Keratinocyte (primary cell): Measurements from ENCODE around the gene LTBP2. TPM values are rescaled to one million over a fixed set of nuclear protein-coding genes. Genes with fewer than 3 reads are reported as not detected.

Source experiments
- DNase-seq: peaks from one replicate; pipeline ENCODE4 v3.0.0-alpha.2; 2011; ENCODE audit warnings: low read depth, missing footprints, low spot score
- FAIRE-seq: peaks from 2 replicates; lab custom pipeline; 2011; peaks lifted over from hg19 to GRCh38; lab: Jason Lieb, UNC
- H2AFZ ChIP-seq: 2 replicates; pipeline ENCODE4 v1.6.0; 2012; ENCODE audit warnings: low read length, control low read depth, inconsistent platforms; ENCODE audit not compliant: control insufficient read depth
- H3K27ac ChIP-seq: 2 replicates; pipeline ENCODE4 v1.5.1; 2011; ENCODE audit warnings: low read length; ENCODE audit not compliant: control insufficient read depth, insufficient read depth
- H3K27me3 ChIP-seq: 3 replicates; pipeline ENCODE4 v1.6.0; 2011; ENCODE audit warnings: low read length; ENCODE audit not compliant: control insufficient read depth, insufficient read depth; ENCODE audit errors: extremely low read depth
- H3K36me3 ChIP-seq, 2 experiments: 2 replicates in 1 of 2; 3 replicates in 1 of 2; pipeline ENCODE4 v1.5.1; 2011; ENCODE audit warnings: low read length in 2 of 2, mild to moderate bottlenecking in 1 of 2; ENCODE audit not compliant: control insufficient read depth in 2 of 2, insufficient read depth in 2 of 2; ENCODE audit errors: extremely low read depth in 1 of 2
- H3K4me1 ChIP-seq: 3 replicates; pipeline ENCODE4 v1.5.1; 2011; ENCODE audit warnings: low read length; ENCODE audit not compliant: control insufficient read depth, insufficient read depth; ENCODE audit errors: extremely low read depth
- H3K4me2 ChIP-seq: 3 replicates; pipeline ENCODE4 v1.6.0; 2011; ENCODE audit warnings: low read depth, low read length; ENCODE audit not compliant: control insufficient read depth, insufficient read depth; ENCODE audit errors: extremely low read depth
- H3K4me3 ChIP-seq, 3 experiments: fragments of 200-600 bp in 1 of 3; sonication (generic) in 1 of 3; 2 replicates in 2 of 3; 3 replicates in 1 of 3; pipeline ENCODE4 v1.5.1; 2011 to 2016; ENCODE audit warnings: low read length in 3 of 3, mild to moderate bottlenecking in 3 of 3, control low read depth in 2 of 3, inconsistent platforms in 1 of 3, low read depth in 1 of 3, mixed read lengths in 1 of 3, mixed run types in 1 of 3, moderate library complexity in 1 of 3; ENCODE audit not compliant: control insufficient read depth in 2 of 3, insufficient read depth in 2 of 3; ENCODE audit errors: extremely low read depth in 1 of 3
- H3K79me2 ChIP-seq: 2 replicates; pipeline ENCODE4 v1.6.0; 2012; ENCODE audit warnings: low read length; ENCODE audit not compliant: control insufficient read depth, insufficient read depth
- H3K9ac ChIP-seq: 3 replicates; pipeline ENCODE4 v1.6.0; 2011; ENCODE audit warnings: low read length; ENCODE audit not compliant: control insufficient read depth, insufficient read depth; ENCODE audit errors: extremely low read depth
- H3K9me1 ChIP-seq: 3 replicates; pipeline ENCODE4 v1.6.0; 2011; ENCODE audit warnings: low read length; ENCODE audit not compliant: control insufficient read depth, insufficient read depth; ENCODE audit errors: extremely low read depth
- H3K9me3 ChIP-seq: 2 replicates; pipeline ENCODE4 v1.5.1; 2012; ENCODE audit warnings: low read depth, low read length; ENCODE audit not compliant: control insufficient read depth
- H4K20me1 ChIP-seq: 3 replicates; pipeline ENCODE4 v1.6.0; 2011; ENCODE audit warnings: low read length; ENCODE audit not compliant: control insufficient read depth, insufficient read depth; ENCODE audit errors: extremely low read depth
- EZH2 ChIP-seq: IDR thresholded peaks from one replicate; pipeline ENCODE4 v1.6.1; 2012; ENCODE audit warnings: inconsistent platforms, mild to moderate bottlenecking, low read length, moderate library complexity
- dilution Hi-C: fragments of 300-500 bp; cut with MboI; formaldehyde crosslinking; loops from one replicate; pipeline ENCODE4 v1.7.0; 2020; ENCODE audit warnings: low sequenced_read_pairs; ENCODE audit not compliant: extremely low pct_ligation_motif_present
- polyA plus RNA-seq, 5 experiments: library from polyadenylated mRNA; depleted of rRNA in 3 of 5; stranded (reverse) in 3 of 5; stranded (forward) in 1 of 5; unstranded in 1 of 5; fragments of >200 nt; gene quantifications; 1 replicate in 1 of 5; 2 replicates in 3 of 5; 3 replicates in 1 of 5; pipeline versions ENCODE4 v1.2.1 to v1.2.3, GENCODE V29; 2011 to 2012; ENCODE audit warnings: missing spikeins in 2 of 5, low read depth in 1 of 5, low replicate concordance in 1 of 5
- TF ChIP-seq, protein P1 (sequence below), 3 experiments: IDR thresholded peaks in 1 of 3; conservative IDR thresholded peaks in 1 of 3; optimal IDR thresholded peaks in 1 of 3; 2 replicates in 2 of 3; 3 replicates in 1 of 3; pipeline versions ENCODE3 to v1.5.1; 2011; ENCODE audit warnings: low read length in 3 of 3, mild to moderate bottlenecking in 3 of 3, moderate library complexity in 2 of 3, control low read depth in 1 of 3, inconsistent platforms in 1 of 3; ENCODE audit not compliant: insufficient read depth in 2 of 3; ENCODE audit errors: extremely low read depth in 1 of 3

The LTBP2 gene
- polyA plus RNA-seq, 1 donor (not counting 4 experiments of a cell fraction or from before 2014, with no cell fraction given), result 23.9 TPM

DNA sequence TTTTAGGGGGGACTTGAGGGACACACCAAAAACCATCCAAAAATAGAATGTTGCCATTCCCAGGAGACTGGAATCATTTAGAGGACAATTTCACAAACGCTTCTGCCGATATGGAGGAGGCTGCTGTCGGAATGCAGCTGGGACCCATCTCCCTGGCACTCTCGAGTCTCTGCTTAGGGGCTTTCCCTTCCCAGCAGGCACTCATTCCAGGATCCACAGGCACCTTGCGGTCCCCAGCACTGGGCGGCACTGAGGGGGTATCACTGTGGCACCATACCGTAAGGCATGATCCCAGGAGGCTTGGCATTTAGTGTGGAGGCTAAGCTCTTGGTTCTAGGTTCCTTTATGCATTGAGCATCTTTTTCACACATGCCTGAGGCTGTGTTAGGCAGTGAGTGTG is 36.6 kb upstream of the LTBP2 start:
- dilution Hi-C loops, result no loop called here
- Histone ChIP-seq H3K9ac (no peak overlapping the region), H4K20me1 (no peaks in the 10 kb centered on the region), H3K79me2 (no peaks in the 10 kb centered on the region), H3K4me2 (peak overlapping the region; percentile 46), H3K27me3 (no peaks in the 10 kb centered on the region), H3K27ac (peak overlapping the region; percentile 55), H3K9me1 (peaks cover 2% of the 10 kb centered on the region), H3K9me3 (no peaks in the 10 kb centered on the region), H3K4me1 (peaks cover 47% of the 10 kb centered on the region), H2AFZ (no peak overlapping the region), H3K36me3 (peaks cover 0 to 5% of the 10 kb centered on the region in 2 experiments), H3K4me3 (peak overlapping the region in 1 of 3 experiments; percentile 25)
- no peak for TF ChIP-seq EZH2
- TF ChIP-seq, protein P1, sequence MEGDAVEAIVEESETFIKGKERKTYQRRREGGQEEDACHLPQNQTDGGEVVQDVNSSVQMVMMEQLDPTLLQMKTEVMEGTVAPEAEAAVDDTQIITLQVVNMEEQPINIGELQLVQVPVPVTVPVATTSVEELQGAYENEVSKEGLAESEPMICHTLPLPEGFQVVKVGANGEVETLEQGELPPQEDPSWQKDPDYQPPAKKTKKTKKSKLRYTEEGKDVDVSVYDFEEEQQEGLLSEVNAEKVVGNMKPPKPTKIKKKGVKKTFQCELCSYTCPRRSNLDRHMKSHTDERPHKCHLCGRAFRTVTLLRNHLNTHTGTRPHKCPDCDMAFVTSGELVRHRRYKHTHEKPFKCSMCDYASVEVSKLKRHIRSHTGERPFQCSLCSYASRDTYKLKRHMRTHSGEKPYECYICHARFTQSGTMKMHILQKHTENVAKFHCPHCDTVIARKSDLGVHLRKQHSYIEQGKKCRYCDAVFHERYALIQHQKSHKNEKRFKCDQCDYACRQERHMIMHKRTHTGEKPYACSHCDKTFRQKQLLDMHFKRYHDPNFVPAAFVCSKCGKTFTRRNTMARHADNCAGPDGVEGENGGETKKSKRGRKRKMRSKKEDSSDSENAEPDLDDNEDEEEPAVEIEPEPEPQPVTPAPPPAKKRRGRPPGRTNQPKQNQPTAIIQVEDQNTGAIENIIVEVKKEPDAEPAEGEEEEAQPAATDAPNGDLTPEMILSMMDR (optimal IDR thresholded peaks at IDR 0.05 in 1 of 3, IDR thresholded peaks at IDR 0.05 in 1 of 3, conservative IDR thresholded peaks at IDR 0.05 in 1 of 3; ENCODE audit: extremely low read depth in 1 of 3, insufficient read depth in 2 of 3, low read length in 3 of 3), result no peak
- DNase-seq (no peak), FAIRE-seq (peak; percentile 94)

DNA sequence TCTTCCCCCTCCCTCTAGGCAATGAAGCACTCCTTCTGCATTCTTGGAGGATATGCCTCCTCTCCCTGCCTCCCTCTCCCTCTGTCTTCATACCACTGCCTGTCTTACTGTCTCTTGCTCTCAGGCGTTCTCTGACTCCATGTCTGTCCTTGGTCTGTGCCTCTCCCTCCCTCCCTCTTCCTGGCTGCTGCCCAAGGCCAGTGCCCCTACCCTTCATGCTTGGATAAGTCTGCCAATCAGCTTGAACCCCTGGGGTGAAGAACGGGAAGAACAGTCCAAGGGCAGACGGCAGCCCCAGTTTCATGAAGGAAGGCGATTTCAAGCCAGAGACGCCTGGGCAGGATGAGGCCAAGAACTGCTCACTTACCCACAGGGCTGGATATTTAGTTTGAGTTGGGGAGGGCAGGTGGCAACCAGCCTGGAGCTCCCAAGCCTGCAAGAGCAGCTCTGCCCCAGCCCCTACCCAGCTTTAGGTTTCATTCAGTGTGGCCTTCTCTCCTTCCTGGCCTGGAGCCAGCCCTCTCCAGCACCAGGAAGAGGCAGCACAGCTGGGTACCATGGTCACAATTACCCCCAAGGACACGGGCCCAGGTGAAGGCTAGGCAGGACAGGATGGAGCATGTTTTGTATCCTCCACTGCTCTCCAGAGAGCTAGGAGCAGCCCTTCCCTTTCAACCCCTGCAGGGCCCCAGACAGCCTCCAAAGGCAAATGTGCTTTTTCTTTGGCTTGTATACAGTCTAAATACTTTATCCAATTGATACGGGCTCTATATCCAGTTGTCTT is 35.8 kb upstream of the LTBP2 start:
- H3K4me1 ChIP-seq, result peaks cover 47% of the 10 kb centered on the region
- H3K4me2 ChIP-seq, result peak overlapping the region; percentile 46
- H3K79me2 ChIP-seq, result no peaks in the 10 kb centered on the region
- no peaks in the 10 kb centered on the region for H4K20me1 ChIP-seq
- no peaks in the 10 kb centered on the region for H3K9me3 ChIP-seq
- peaks cover 2% of the 10 kb centered on the region for H3K9me1 ChIP-seq
- FAIRE-seq (peak; percentile 85), DNase-seq (no peak)
- no peaks in the 10 kb centered on the region for H3K27me3 ChIP-seq
- dilution Hi-C loops, result no loop called here
- H3K36me3 ChIP-seq, result peaks cover 0 to under 1% of the 10 kb centered on the region in 2 experiments
- no peak overlapping the region for H2AFZ ChIP-seq
- no peak for TF ChIP-seq EZH2
- TF ChIP-seq, protein P1 (optimal IDR thresholded peaks at IDR 0.05 in 1 of 3, IDR thresholded peaks at IDR 0.05 in 1 of 3, conservative IDR thresholded peaks at IDR 0.05 in 1 of 3; ENCODE audit: extremely low read depth in 1 of 3, insufficient read depth in 2 of 3, low read length in 3 of 3), result no peak
- peak overlapping the region; percentile 55 for H3K27ac ChIP-seq
- H3K4me3 ChIP-seq, result no peak overlapping the region
- no peak overlapping the region for H3K9ac ChIP-seq
